Bronchial smooth muscle cell (primary cell): ENCODE results near the gene TRAIP. TPM values are rescaled to one million over a fixed set of nuclear protein-coding genes. Genes with fewer than 3 reads are reported as not detected.

Source experiments
- total RNA-seq: library from RNA; depleted of rRNA; stranded (reverse); fragments of >200 nt; gene quantifications from 2 replicates; pipeline ENCODE4 v1.2.1, GENCODE V29; 2014

The TRAIP gene, protein sequence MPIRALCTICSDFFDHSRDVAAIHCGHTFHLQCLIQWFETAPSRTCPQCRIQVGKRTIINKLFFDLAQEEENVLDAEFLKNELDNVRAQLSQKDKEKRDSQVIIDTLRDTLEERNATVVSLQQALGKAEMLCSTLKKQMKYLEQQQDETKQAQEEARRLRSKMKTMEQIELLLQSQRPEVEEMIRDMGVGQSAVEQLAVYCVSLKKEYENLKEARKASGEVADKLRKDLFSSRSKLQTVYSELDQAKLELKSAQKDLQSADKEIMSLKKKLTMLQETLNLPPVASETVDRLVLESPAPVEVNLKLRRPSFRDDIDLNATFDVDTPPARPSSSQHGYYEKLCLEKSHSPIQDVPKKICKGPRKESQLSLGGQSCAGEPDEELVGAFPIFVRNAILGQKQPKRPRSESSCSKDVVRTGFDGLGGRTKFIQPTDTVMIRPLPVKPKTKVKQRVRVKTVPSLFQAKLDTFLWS
- total RNA-seq: 0.77 and 2.4 TPM in 2 replicates

DNA sequence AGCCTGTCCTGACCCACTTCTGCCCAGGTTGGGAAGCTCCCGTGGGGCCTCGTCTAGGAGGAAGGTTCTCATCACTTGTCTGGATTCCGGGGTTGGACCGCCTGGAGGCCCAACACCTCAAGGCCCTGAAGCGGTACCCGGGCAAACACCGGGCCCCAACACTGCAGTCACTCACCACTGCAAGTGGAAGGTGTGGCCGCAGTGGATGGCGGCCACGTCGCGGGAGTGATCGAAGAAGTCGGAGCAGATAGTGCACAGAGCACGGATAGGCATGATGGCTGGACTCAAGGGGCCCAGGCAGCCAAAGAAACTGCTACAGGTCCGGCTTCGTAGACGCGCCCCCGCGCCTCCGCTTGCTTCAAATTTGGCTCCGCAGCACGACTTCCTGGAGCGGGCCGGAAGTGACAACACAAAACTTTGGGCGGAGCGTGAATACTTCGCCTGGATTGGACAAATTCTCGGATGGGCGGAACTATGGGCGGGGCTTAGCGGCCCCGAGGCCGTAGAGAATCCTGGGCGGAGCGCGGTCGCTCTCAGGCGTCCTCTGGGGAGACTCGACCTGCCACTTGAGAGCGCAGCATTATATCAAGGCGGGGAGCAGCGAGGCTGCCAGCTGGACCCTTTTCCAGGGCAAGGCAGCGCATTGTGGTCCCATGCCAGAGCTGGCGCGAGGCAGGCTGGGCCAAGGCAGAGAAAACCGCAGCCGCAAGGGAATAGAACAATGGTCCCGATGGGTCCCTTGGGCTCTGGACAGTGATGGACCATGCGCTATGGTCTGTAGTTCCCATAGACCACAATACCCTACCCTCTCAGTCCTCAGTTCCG, at the start of gene TRAIP:
Gene TRAIP, minus strand, starts transcription at position 384 of the 825 bp plus-strand sequence. Its CDS starts 111 bp downstream, at position 273.

DNA sequence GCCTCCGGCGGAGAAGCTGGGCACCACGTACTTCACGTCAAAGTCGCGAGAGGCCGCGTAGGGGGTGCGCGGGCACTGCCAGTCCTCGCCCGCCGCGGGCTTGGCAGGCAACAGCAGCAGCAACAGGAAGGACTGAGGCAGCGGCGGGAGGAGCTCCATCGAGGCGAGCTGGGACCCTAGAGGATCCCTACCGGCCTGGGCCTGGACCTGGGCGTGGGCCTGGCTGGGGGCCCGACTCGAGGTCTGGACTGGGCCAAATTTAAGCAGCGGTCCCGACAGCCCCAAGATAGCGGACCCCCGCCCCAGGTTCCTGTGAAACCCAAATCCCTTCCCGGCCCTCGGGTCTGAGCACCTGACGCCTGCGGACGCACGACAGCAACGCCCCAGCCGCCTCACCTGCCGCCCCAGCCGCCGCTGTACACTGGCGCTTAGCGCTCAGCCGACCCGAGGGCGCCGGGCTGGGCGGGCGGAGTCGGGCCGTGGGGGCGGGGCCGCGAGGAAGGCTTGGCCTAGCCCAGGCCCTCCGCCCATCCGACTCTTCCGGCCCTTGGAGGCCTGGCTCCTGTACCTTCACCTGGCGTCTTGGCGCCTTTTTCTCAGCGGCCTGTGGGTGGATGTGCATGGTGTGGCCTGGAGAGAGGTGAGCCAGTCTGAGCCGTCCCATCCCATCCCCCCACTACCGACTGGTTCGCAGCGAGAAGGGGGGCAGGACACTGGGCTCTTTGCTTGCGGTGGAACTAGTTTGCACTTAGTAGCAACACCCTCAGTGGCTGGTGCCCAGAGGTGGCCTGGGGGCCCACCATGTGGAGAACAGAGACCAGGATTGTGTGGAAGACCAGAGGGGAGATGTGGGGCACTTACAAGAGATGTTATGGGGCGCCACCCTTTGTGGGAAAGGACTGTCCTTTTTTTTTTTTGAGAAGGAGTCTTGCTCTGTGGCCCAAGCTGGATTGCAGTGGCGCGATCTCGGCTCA, 47.4 kb upstream of the TRAIP start, which contains the start of gene MST1R:
Gene MST1R, minus strand, starts transcription at position 423 of the 974 bp plus-strand sequence. Its CDS starts 264 bp downstream, at position 159.

DNA sequence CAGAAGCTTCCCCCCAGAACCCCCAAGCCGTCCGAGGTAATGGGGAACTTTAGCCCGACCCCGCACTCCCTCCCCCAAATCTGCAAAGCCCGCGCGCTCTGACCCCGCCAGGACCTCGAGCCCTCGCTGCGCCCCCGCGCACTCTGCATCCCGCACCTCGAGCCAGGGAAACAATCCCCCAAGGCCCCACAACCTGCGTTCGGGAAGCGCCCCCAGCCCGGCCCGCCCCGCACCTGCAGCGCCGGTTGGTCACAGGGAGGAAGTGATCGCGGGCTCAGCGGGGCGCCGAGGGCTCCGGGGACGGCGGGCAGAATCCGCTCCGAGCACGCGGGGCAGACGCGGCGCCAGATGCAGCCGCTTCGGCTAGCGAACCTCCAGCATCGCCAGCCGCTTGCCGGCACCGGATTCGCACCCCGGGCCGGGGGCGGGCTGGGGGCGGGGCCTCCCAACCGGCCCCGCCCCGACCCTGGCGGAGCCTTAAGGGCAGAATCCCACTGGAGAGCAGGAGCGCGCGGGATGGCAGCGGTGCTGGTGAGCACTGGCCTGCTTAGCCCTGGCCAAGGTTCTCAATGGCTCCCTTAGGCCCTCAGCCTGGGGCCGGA, 13.3 kb upstream of the TRAIP start, which contains the start of gene CAMKV:
Gene CAMKV, minus strand, starts transcription at position 382 of the 602 bp plus-strand sequence. CDS start 7,518 bp downstream, outside the sequence.

DNA sequence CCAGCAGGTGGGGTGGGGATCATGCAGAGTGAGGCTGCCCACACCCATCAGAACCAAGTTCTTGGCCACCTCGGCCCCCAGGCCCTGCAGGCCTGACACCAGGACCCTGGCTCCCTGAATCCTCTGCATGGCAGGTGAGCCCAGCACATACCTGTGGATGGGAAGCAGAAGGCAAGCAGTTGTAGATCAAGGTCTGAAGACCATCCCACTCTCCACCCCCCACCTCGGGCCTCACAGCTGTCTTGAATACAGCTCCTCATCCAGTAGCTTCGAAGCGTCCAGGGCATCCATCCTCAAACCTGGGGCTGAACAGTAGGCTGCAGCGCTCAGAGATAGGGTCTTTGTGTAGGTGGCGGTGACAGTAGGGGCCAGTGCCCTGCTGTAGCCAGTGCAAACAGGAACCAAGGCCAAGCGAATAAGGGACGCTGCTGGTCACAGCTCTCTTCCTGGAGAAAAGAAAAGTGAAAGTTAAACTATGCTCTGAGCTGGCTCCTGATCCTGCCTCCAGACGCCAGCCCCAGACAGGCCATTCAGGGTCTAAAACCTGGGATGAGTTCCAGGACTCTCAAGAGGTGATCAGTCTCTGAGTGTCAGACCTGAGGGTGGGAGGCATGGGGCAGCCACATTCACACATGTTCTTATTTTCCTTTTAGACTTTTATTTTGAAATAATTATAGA, 42.7 kb downstream of the TRAIP start, which contains the start of gene UBA7:
Gene UBA7, minus strand, starts transcription at position 457 of the 678 bp plus-strand sequence. Its CDS starts 166 bp downstream, at position 291.

DNA sequence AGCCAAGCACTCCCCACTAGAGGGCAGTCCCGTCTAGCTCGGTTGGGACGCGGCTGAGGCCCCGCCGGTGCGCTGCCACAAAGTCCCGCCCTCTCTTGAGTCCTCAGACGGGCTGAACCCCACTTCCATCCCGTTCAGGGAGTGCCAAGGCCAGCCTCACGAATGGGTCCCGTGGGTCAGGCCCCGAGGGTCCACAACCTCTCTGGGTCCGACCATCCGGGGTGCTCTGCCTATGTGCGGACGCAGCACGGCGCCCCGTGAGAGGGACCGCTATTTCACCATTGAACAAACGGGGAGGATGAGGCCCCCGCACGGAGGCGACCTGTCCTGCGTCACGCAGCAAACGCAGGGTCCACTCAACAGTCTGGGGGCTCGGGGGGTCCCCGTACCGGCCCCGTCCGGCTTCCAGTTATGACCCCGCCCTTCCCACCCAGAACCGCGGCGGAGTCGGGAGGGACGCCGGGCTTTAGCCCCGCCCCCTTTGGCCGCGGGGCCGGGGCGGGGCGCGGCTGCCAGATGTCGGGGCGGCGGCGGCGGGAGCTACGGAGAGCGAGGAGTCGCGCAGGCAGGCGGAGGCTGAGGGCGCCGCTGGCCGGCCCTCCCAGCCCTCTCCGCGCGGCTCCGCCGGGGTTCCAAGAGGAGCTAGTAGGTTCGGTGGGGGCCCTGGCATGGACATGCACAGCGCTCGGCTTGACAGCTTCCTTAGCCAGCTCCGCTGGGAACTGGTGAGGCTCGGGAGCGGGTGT, 53.5 kb downstream of the TRAIP start, which contains the start of gene INKA1:
Gene INKA1, plus strand, starts transcription at position 543 of the 746 bp plus-strand sequence. Its CDS starts 132 bp downstream, at position 675.

DNA sequence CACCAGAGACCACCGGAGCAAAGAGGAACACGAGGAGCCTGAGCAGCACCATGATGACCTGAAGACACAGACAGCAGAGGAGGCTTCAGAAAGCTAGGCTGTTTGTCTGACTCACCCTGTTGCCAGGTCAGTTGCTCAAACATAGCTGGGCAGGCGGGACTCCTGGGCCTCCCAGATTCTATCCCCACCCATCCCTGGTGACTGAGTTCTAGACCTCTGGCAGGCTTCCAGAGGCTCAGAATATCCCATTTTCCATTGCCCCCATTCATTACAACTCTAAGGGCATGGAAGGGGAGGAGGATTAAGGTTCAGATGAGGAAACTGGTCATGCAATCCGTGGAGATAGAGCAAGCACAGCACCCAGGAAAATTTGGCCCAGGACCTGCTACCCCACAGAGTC, 56.6 kb downstream of the TRAIP start, which contains the start of gene CDHR4:
Gene CDHR4, minus strand, starts transcription at position 113 of the 400 bp plus-strand sequence. Its CDS starts 61 bp downstream, at position 52.

DNA sequence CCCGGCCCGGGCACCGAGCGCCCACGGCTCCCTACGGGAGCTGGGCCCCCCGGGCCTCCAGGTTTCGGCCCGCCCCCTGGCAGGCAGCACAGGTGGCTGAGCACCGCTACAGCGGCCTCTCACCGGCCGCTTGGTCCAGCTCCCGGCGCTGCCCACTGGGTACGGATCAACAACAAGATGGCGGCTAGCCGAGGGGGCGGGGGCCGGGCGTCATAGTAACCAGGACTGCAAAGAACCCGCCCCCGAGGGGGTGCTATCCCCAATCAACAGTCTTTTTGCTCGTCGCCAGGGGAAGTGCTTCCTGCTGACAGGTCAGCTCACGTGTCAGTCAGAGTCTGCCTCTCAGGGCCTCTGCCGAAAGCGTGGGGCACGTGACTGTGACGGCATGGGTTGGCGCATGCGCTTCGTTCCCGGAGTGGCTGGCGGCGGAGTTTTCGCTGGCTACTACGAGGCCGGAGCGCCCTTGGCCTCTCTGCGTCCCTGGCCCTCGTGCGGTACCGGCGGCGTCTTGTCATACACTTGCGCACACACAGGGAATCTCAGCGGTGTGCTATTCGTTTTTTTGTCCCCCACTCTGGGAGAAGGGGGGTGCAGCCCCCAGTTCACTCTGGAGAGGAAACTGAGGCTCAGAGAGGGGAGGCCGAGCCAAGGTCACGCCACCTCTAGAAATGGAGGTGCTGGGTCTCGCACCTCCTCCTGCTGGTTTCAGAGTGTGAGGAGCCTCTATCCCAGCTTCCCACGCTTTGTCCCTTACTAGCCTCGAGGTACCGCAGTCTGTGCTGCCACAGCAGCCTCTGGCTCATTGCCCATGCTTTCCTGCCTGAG, 69.8 kb downstream of the TRAIP start, which contains the start of gene IP6K1:
Gene IP6K1, minus strand, starts transcription at position 186 of the 825 bp plus-strand sequence. CDS start 38,502 bp downstream, outside the sequence.

Other genes starting within 250 kb of the TRAIP start
- 103 and 115 TPM in 2 replicates for gene APEH, start 182.2 kb downstream of the TRAIP start, total RNA-seq
- 8.3 and 9.9 TPM in 2 replicates for gene MST1, start 167.1 kb downstream of the TRAIP start, total RNA-seq
- gene RNF123, start 167.0 kb downstream of the TRAIP start, total RNA-seq: 18.8 and 22.7 TPM in 2 replicates
- under 0.01 and 0.34 TPM in 2 replicates for gene AMIGO3, start 136.9 kb downstream of the TRAIP start, total RNA-seq
- gene GMPPB, start 132.6 kb downstream of the TRAIP start, total RNA-seq: 16.5 and 25.4 TPM in 2 replicates
- 23.2 and 31.9 TPM in 2 replicates for gene IP6K1, start 70.0 kb downstream of the TRAIP start, total RNA-seq
- 0.16 and 0.43 TPM in 2 replicates for gene CDHR4, start 56.7 kb downstream of the TRAIP start, total RNA-seq
- 10.1 and 12.1 TPM in 2 replicates for gene INKA1, start 53.3 kb downstream of the TRAIP start, total RNA-seq
- 53.9 and 64.4 TPM in 2 replicates for gene UBA7, start 42.6 kb downstream of the TRAIP start, total RNA-seq
- not detected in 2 replicates for gene CAMKV, start 13.3 kb upstream of the TRAIP start, total RNA-seq
- 0.32 and 0.86 TPM in 2 replicates for gene MST1R, start 47.3 kb upstream of the TRAIP start, total RNA-seq
- 8.4 and 11.2 TPM in 2 replicates for gene MON1A, start 73.2 kb upstream of the TRAIP start, total RNA-seq
- 32.7 and 43.5 TPM in 2 replicates for gene RBM6, start 83.6 kb upstream of the TRAIP start, total RNA-seq
- 115 and 400 TPM in 2 replicates for gene RBM5, start 232.4 kb upstream of the TRAIP start, total RNA-seq